SW480 (cell line): ENCODE measurements around the gene TXN.

ENCODE experiments used
- DNase-seq: peaks from one replicate; pipeline ENCODE4 v3.0.0-alpha.2; 2016; ENCODE audit warnings: low spot score

The TXN gene

DNA sequence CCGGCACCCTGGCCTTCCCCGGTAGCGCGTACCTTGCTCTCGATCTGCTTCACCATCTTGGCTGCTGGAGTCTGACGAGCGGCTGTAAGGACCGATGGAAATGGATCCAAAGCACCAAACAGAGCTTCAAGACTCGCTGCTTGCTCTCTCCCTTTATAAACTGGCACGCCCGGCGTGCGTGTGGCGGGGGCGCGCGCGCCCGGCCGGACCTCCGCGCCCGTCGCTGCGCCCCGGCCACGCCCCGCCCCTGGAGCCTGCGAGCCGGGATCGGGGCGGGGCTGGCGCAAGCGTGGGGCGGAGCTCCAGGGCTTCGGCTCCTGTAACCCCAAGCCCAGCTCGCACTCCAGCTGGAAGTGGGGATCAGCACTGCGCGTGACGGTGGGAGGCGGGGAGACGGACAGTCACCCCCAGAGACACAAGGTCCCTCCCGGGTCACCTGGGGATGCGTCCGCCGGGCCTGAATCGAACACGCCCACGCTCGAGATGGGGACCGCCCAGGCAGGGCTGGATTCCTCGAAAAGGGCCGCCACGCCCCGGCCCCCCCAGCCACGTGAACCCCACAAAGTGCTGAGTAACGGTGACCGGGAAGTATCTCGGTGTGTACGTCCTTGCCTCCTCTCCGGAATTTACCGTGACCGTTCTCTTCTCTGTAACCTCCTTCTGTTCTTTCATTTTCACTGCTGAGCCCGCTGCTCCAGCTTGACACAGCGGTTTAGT is at the start of gene TXN:
Gene TXN (minus strand): TSS at position 128 of the 717 bp plus-strand sequence. CDS start 72 bp downstream, at position 56.
- peak; percentile 91 for DNase-seq

DNA sequence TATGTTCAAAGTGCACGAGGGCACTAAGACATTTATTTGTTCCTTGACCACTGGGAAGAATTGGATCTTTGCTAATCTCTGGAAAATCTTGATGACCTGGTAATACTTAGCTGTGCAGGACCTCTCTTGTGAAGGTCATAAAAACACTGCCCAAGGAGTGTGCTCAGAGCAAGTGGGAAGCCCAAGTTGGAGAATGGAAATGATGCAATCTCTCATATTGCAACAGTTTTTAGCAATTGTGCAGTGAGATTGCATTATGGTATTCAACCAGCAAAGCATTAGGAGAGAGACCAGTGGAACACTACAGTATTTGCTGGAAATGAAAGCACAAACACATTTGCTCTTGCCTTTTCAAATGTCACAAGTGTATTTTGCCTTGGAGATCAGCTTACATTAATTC is 46.8 kb upstream of the TXN start:
- no peak for DNase-seq

GRCh38 chr9:110298043-110298605 is 41.8 kb upstream of the TXN start:
- DNase-seq: no peak

DNA sequence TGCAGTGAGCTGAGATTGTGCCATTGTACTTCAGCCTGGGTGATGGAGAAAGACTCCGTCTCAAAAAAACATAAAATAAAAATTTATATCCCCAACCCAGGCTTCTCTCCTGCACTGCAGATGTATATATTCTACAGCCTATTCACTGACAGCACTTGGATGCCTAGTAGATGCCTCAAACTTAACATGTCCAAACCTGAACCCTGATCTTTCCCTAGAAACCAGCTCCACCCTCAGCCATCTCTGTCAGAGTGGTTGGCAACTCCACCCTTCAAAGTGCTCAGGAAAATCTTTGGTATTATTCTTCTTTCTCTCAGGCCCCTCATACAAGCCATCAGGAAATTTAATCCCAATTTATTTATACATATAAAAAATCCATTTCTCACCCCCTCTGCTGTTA is 36.9 kb upstream of the TXN start:
- no peak for DNase-seq

DNA sequence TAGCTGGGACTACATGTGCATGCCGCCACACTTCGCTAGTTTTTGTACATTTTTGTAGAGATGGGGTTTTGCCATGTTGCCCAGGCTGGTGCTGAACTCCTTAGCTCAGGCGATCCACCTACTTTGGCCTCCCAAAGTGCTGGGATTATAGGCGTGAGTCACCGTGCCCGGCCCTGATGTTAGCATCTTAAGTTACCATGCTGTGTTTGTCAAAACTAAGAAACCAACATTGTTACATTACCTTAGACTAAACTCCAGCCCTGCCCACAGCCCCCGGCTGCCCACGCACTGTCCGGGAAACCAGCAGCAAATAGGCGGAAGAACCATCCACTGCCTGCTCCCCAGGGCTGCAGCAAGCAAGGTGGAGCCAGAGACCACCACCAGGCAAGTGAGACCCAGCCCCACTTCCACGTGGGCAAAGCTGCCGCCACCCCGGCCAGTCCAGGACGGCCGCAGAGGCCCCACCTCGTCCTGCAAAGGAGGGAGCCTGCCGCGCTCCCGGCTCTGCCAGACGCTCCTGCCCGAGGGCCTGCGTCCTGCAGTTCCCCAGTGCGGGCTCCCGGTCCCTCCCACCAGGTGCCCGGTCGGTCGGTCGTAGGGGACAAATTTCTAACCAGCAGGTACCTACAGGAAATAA is 35.7 kb upstream of the TXN start:
- no peak for DNase-seq

DNA sequence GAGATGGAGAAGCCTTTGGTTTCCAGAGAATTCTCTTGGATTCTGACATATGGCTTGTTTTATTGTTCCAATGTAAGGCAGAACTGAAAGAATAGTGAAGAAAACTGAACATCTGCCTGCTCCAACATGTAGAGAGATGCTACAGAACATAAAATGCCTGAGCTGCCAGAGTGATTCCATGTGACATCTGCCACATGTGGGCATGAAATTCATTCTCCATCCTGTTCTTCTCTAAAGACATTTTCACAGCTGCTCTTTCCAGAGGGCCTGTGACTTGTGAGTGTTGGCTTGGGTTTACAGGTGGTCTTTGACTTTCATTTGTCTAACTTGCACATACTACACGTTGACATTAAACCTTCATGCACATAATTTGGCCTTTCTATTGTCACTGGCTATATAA is 33.7 kb upstream of the TXN start:
- DNase-seq: no peak

- no peak for DNase-seq
These were observed 32.2 kb upstream of the TXN start for GRCh38 chr9:110288503-110288902.

GRCh38 chr9:110287289-110287680 is 31.0 kb upstream of the TXN start:
- no peak for DNase-seq

- no peak for DNase-seq
These were observed 28.0 kb upstream of the TXN start for GRCh38 chr9:110284211-110284844.

GRCh38 chr9:110283751-110284150 is 27.4 kb upstream of the TXN start:
- peak; percentile 37 for DNase-seq

DNA sequence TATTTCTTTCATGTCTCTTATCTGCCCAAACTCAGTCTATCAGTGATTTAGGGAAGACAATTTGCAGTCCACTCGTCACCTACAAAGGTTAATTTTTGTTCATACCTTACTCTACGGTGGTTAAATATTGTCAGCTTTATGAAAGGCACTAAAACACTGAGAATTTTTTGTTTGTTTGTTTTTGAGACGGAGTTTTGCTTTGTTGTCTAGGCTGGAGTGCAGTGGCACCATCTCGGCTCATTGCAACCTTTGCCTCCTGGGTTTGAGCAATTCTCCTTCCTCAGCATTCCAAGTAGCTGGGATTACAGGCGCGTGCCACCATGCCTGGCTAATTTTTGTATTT is 26.4 kb upstream of the TXN start:
- DNase-seq: no peak

- no peak for DNase-seq
These were observed 25.9 kb upstream of the TXN start for GRCh38 chr9:110282018-110282738.

GRCh38 chr9:110278080-110278707 is 21.9 kb upstream of the TXN start:
- DNase-seq: peak; percentile 84

DNA sequence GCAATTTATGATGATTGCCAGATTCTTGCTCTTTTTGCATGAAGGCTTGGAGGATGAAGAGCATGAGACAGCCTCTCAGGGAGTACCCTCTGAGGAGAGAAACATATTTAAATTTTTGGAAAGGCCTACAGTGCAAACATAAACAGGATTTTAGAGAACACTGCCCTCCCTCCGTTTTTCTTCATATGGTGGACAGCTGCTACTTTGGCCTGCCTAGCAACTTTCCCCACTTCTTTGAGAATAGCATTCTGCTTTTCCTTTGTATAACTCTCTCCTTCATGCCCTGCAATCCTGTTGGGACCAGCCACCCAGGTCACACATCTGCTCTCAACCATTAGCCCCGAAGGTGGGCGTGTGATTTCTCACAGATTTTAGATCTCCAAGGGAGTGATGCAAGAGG is 20.5 kb upstream of the TXN start:
- no peak for DNase-seq

DNA sequence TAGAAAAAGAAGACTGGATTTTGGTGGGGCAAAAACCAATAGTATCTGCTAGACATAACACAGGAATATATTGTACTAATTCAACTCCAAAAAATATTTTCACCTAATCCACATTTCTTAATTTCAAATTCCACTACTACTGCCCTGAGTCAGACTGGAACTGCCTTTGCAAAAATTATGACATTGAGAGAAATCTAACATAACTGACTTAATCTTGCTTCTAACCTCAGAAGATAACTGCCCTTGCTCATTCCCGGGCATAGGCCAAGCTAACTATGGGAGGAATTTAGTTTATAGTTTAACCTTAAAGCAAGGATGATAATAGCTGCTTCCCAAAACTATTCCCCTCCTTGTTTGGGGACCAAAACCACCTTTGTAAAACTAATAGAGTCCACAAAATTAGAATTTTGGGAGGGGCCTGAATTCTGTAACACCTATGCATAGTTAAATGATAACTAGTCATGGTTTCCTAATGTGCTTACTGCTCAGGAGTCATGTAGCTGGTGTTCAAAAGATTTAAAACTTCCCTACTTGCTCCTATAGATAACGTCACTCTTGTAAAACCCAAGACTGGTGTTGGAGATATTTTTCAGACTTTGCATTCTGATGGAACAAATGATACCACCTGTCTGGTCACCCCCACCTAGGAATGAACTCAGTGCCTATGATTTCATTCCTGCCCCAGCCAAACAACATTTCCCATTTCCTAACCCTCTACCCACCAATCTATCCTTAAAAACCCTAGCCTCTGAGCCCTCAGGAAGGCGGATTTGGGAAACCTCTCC is 14.1 kb upstream of the TXN start:
- no peak for DNase-seq

DNA sequence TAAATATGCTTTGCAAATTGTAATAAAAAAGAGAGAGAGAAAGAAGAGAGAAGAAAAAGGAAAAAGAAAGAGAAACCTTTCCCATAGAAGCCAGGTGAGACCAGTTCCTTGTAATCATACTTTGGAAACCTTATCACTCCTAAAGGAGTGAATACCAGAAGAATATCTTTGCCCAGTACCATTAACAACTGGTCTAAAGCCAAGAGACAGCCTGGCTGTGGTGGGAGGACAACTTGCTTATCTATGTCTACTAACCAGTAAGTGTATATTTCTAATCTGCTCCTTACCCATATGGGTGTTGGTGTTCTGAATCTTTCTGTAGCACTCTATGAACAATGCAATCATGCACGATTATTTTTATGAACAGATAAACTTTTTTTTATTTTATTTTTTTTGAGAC is 10.5 kb upstream of the TXN start:
- no peak for DNase-seq

DNA sequence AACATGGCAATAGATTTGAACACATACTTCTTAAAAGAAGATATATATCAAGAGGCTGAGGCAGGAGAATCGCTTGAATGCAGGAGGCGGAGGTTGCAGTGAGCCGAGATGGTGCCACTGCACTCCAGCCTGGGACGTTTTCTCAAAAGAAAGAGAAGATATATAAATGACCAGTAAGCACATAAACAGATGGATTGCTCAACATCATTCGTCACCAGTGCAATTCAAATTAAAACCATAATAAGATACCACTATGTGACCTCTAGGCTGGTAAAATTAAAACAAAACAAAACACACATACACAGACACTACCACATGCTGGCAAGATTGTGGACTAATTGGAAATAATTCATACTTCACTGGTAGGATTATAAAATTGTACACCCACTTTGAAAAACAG is 5.3 kb upstream of the TXN start:
- no peak for DNase-seq

- no peak for DNase-seq
These were observed 4.6 kb upstream of the TXN start for GRCh38 chr9:110260911-110261310.

DNA sequence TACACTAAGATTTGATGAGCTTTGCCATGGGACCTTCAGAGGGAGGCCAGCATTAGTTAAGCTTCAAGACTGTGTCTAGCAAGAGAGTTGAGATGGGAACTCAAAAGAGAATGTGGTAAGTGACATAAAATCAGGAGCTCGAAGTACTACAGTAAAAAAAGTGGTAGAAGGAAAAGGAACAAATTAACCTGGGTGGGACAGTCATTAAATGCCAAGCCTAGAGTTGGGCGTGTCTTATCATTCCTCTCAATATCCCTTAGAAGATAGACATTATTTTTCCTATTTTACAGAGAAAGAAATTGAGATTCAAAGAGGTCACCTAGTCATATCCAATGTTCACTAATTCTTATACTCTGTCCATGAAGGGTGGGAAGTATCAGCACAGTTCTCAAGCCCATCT is 3.3 kb upstream of the TXN start:
- DNase-seq: no peak

DNA sequence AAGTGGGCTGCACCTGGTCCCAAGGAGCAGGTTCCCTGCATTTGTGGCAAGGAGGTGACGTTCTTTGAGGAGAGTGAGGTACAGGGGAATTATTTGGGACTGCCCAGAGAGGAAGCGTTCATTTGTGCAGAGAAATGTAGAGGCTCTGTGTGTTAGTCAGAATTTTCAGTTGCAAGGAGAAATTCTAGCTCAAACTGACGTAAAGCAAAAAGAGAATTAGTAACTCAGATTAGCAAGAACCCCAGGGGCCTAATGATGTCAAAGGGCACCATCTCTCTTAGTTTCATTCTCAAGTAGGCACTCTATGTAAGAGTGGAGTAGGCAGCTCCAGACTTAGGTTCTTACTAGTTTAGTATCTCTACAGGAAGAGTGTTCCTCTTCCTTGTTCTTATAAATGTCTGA is 2.4 kb upstream of the TXN start:
- DNase-seq: no peak

DNA sequence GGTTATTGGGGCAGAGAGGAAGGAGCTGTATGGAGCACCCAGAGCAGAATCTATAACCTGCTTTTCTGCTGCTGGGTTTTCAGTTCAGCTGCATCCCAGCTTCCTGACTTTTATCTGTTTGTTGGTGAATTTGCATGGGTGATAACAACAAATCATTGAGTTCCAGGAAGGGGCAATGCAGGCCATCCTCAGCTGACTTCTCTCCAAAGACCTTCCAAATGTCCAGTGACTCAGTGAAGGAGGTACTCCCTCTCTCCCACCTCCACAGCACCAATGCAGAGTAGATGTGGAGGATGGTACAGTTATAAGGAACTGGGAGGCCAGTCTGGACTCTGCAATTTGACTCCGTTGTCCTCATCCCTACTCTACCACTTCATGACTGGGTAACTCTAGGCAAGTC is 1.6 kb upstream of the TXN start:
- DNase-seq: no peak
